Keratinocyte (primary cell): ENCODE results near the gene ZBTB17.

Source experiments
- EZH2 ChIP-seq: IDR thresholded peaks from one replicate; pipeline ENCODE4 v1.6.1; 2012; ENCODE audit warnings: inconsistent platforms, mild to moderate bottlenecking, low read length, moderate library complexity
- TF ChIP-seq, protein P1 (sequence below), 3 experiments: IDR thresholded peaks in 1 of 3; conservative IDR thresholded peaks in 1 of 3; optimal IDR thresholded peaks in 1 of 3; 2 replicates in 2 of 3; 3 replicates in 1 of 3; pipeline versions ENCODE3 to v1.5.1; 2011; ENCODE audit warnings: low read length in 3 of 3, mild to moderate bottlenecking in 3 of 3, moderate library complexity in 2 of 3, control low read depth in 1 of 3, inconsistent platforms in 1 of 3; ENCODE audit not compliant: insufficient read depth in 2 of 3; ENCODE audit errors: extremely low read depth in 1 of 3

DNA sequence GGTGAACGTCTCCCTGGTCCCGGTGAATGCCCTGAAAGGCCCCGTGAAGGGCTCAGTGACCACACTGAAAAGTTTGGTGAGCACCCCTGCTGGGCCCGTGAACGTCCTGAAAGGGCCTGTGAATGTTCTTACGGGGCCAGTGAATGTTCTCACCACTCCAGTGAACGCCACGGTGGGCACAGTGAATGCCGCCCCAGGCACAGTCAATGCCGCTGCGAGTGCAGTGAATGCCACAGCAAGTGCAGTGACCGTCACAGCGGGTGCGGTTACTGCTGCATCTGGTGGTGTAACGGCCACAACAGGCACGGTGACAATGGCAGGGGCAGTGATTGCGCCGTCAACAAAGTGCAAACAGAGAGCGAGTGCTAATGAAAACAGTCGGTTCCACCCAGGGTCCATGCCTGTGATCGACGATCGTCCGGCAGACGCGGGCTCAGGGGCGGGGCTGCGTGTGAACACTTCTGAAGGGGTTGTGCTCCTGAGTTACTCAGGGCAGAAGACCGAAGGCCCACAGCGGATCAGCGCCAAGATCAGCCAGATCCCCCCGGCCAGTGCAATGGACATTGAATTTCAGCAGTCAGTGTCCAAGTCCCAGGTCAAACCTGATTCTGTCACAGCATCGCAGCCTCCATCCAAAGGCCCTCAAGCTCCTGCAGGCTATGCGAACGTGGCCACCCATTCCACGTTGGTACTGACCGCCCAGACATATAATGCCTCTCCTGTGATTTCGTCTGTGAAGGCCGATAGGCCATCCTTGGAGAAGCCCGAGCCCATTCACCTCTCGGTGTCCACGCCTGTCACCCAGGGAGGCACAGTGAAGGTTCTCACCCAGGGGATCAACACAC, 41.5 kb downstream of the ZBTB17 start:
- TF ChIP-seq, protein P1, sequence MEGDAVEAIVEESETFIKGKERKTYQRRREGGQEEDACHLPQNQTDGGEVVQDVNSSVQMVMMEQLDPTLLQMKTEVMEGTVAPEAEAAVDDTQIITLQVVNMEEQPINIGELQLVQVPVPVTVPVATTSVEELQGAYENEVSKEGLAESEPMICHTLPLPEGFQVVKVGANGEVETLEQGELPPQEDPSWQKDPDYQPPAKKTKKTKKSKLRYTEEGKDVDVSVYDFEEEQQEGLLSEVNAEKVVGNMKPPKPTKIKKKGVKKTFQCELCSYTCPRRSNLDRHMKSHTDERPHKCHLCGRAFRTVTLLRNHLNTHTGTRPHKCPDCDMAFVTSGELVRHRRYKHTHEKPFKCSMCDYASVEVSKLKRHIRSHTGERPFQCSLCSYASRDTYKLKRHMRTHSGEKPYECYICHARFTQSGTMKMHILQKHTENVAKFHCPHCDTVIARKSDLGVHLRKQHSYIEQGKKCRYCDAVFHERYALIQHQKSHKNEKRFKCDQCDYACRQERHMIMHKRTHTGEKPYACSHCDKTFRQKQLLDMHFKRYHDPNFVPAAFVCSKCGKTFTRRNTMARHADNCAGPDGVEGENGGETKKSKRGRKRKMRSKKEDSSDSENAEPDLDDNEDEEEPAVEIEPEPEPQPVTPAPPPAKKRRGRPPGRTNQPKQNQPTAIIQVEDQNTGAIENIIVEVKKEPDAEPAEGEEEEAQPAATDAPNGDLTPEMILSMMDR (optimal IDR thresholded peaks at IDR 0.05 in 1 of 3, IDR thresholded peaks at IDR 0.05 in 1 of 3, conservative IDR thresholded peaks at IDR 0.05 in 1 of 3; ENCODE audit: extremely low read depth in 1 of 3, insufficient read depth in 2 of 3, low read length in 3 of 3) = no peak
- no peak for TF ChIP-seq EZH2
